Activated CD4-positive, alpha-beta T cell treated with anti-CD3 and anti-CD28 coated beads, Interleukin-2, amount 50 U/mL, for 4 hours (primary cell): Measurements from ENCODE around the gene FAM222A.
"Not testable (repeated sequence)": the region's sequence is repeated elsewhere in the genome, so short reads cannot be mapped to it uniquely, and the experiment has no call there.

Experiments used
- DNase-seq, 2 experiments: peaks; one replicate each; pipeline ENCODE4 v3.0.0-alpha.2; 2020

FAM222A gene

GRCh38 chr12:109693653-109694600 is 19.7 kb upstream of the FAM222A start:
- DNase-seq: no peak

GRCh38 chr12:109694629-109695028 is 19.0 kb upstream of the FAM222A start:
- not testable (repeated sequence) for DNase-seq

DNA sequence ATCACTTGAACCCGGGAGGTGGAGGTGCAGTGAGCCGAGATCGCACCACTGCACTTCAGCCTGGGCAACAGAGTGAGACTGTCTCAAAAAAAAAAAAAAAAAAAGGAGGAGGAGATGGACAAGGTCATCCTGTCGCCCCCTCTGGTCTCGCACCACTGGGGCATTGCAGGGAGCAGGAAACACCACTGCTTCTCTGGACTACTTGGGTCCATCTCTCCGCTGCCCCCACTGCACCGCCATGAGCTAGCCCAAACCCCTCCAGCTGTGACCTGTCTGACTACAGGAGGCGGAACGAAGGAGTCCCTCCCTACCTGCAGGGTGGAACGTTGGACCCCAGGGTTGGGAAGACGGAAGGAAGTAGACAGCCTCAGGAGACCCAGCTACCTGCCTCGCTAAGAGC is 18.2 kb upstream of the FAM222A start:
- no peak for DNase-seq

GRCh38 chr12:109695961-109696461 is 17.6 kb upstream of the FAM222A start:
- DNase-seq: no peak

- DNase-seq: no peak
Observed at GRCh38 chr12:109696485-109697269, 16.9 kb upstream of the FAM222A start.

- no peak for DNase-seq
Observed at GRCh38 chr12:109697270-109697553, 16.4 kb upstream of the FAM222A start.

DNA sequence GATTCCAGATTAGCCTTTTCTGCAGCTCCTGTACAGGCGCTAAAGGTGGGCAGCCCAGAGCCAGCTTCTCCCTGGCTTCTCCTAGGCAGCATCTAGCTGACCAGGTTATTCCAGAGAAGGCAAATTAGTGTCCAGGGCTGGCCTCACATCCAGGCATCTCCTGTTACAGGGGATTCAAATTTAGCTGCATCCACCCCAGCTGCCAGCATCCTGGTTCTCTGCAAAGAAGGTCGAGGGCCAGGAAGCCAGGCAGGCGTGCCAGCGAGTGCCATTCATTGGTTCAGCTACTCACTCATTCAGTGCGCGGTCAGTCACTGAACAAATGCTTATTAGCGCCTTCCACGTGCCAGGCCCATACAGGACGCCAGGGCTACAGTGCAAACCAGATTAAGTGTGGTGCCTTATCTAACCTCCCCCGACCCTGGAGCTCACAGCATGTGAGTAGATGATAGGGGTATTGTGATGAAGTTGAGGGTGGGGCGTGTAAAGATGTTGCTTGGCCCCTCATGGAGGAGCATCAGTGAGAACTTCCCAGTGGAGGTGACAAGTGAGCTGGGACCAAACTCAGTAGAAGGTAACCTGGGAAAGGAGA is 15.7 kb upstream of the FAM222A start:
- no peak for DNase-seq

DNA sequence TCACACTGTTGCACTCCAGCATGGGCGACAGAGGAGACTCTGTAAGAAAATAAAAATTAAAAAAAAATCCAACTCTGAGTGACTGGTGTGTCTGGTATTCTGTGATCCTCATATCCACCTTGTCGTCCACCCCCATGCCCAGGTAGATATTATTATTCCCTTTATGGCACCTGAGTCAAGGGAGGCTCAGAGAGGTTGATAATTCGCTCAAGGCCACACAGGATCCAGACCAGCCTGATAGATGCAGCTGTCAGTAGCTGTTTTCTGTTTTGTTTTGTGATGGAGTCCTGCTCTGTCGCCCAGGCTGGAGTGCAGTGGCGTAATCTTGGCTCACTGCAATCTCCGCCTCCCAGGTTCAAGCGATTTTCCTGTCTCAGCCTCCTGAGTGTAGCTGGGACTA is 14.8 kb upstream of the FAM222A start:
- no peak for DNase-seq

DNA sequence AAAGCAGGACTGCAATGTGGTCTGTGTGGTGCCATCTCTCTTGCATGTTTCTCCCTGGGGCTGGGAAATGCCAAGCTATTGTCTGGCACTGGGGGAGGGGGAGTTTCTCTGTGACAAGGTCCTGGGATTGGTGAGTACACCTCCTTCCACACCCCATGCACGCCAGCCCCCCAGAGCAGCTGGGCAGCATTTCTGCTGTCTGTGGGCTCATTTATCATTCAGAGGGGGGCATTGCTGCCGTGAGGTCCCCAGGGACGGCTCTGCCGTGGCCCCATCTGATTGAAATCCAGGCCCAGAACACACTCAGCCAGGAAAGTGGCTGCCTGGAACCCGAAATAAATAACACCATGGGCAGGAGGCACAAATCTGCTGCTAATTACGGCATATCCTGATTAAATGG is 12.6 kb upstream of the FAM222A start:
- no peak for DNase-seq

DNA sequence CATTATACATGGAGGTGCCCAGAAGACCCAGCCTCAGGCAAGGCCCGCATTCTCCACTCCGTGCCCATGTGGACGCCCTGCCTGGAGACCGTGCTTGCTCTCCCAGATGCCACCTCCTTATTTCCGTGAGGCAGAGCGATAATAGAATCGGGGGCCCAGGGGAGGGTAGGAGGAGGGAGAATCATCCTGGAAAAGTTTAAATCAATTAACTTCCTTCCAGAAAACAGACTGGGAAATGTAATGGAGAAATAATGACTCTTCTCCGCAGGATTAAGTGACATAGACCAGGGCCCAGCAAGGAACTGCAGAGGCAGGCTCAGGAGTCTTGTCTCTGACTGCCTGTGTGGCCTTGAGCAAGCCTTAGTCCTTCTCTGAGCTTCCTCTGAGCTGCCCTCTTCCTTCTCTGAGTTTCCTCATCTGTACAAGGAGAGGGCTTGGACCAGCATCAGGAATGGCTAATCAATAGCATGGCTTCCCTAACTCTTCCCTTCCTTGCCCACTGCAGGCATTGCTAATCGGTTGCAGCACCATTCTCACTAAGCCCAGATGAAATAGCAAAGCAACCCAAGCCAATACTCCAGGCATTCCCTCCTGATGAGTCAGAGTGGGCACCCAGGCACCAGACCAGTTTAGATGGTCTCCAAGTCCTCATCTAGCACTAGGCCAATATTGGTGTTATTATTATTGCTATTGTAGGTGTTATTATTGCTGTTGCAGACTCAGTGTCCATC is 11.3 kb upstream of the FAM222A start:
- no peak for DNase-seq

DNA sequence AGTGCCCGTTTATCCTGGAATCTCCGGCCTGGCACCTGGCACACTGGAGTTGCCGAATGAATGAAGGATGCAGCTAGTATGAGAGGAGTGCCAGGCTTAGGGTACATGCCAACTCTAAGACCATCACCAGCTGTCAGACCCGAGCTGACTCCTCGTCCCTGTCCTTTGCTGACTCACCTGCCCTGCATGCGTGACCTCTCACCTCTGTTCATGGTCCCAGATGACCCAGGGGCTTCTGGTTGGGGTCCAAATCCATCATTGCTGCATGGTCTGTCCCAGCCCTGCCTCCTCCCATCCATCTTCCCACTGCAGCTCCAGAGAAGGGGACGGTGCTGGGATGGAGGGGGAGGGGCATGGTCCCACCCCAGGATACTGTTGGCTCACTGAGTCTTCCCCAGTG is 9.9 kb upstream of the FAM222A start:
- DNase-seq: no peak

DNA sequence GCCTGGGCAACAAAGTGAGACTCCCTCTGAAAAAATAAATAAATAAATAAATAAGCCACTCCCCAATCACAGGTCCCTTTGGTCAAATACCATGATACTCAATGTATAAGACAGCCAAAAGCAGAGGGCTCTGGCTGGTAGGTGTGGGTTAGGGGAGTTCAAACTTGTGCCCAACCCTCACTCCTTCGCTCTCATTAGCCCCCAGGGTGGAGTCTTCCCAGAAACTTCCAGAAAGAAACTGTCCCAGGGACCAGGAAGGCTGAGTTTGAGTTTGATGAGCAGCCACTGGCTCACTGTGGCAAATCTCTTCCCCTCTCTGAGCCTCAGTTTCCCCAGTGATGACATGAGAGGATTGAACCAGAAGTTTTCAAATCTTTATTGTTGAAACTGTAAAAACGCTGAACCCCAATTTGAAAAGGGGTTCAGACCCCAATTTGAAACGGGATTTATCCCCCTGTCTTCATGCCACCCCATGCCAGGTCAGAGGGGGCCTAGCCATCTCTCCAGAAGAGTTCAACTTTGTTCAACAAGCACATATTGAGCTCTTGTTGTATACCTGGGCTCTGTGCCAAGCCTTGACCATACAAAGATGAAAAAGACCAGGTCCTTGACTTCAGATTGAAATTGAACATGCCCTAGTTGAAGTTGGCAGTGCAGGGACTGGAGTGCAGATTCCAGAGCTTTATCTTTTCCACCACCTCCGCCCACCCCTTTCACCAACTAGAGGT is 9.1 kb upstream of the FAM222A start:
- DNase-seq: no peak

- no peak for DNase-seq
Observed at GRCh38 chr12:109705291-109705690, 8.3 kb upstream of the FAM222A start.

DNA sequence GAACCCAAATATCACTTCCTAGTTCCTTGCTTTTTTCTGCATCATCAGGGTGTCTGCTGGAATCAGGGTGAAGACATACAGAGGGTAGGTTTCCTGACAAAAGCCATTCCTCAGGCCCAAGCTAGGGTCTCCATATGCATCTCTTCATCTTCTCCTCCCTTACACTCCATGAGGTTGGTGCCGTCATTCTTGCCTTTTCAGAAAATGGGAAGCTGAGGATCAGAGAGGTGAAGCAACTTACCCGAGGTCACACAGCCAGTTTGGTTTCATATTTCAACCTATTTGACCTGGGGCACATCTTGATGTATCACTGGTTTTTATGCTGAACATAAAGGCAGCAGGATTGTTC is 7.3 kb upstream of the FAM222A start:
- DNase-seq: no peak

- no peak for DNase-seq
Observed at GRCh38 chr12:109706747-109707469, 6.7 kb upstream of the FAM222A start.

GRCh38 chr12:109707470-109707821 is 6.2 kb upstream of the FAM222A start:
- no peak for DNase-seq

GRCh38 chr12:109708939-109709338 is 4.7 kb upstream of the FAM222A start:
- DNase-seq: no peak

DNA sequence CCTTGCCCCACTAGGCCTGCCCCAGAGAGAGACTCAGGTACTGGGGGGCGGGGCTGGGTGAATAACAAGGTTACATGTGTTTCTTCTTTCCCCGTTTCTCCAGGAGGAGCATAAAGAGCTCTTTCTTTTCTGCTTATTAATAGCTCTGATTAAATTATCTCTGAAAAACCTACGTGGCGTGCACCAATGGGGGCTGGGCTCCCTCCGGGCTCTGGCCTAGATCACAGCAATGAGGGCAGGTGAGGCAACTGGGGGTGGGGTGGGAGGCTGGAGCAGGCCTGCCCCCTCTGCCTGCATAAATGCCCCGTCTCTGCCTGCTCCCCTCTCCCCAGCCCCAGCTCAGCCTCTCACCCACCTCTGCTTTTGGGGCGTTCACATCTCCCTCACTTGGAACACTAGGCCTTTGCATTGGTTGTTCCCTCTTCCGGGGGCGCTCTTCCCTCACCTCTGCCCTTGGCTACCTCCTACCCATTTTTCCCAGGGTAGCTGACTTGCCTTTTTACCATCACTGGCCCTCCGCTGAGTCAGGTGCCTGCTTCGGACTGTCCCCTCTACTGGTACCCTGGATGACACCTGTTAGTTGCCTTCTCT is 4.1 kb upstream of the FAM222A start:
- DNase-seq: no peak

GRCh38 chr12:109710205-109710746 is 3.3 kb upstream of the FAM222A start:
- no peak for DNase-seq

DNA sequence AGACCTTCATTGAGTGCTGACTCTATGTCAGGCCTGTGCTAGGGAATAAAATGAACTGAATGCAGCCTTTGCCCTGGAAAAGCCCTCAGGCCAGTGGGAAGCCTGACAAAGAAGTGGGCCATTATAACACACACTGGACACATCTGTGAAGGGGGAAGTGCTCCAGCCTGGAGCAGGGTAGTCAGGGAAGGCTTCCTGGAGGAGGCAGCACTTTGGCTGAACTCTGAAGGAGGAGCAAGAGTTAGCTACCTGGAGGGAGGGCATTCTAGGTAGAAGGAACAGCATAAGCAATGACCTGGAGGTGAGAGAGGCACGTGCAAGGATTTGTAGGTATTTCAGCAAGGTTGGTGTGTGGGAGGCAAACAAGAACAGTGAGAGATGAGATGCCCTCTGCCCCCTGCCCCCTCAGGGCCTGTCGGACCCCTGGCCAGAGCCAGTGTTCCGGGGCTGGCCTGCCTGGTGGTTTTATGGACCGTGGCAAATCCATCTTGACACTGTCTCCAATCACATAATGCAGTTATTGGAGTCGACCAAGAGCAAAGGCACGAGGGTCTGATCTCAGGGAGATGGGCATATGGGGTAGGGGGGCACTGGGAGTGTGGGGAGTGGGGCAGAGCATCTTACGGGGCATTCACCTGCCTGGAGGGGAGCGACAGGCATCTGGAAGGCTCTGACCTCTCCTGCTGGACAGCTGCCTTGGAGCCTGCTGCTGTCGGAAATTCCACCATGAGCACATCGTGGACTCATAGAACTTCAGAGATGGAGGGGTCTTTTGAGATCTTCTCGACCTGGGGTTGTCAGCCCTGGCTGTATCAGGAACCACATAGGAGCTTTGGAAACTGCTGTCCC is 2.7 kb upstream of the FAM222A start:
- DNase-seq: no peak
